Measurements from ENCODE around the gene C10orf120. TPM values are rescaled to one million over a fixed set of nuclear protein-coding genes. Genes with fewer than 3 reads are reported as not detected.

Gene C10orf120
- total RNA-seq, 1 experiment from 2014 or later = not detected

- DNase-seq (ENCODE audit: low spot score) = no peak
- ChIA-PET POLR2A (ENCODE audit: low non-redundant PET) (no interaction called here), CTCF (no interaction called here)
- Histone ChIP-seq H3K4me3 (ENCODE audit: low read depth, low read length, poor library complexity, severe bottlenecking) (no peak overlapping the region), H3K9me3 (ENCODE audit: low read depth, low read length, poor library complexity, severe bottlenecking) (no peaks in the 10 kb centered on the region), H3K27ac (ENCODE audit: low read depth, low read length, poor library complexity, severe bottlenecking) (no peak overlapping the region), H3K27me3 (replicated peaks; ENCODE audit: insufficient read depth, low read depth, low read length, poor library complexity) (peaks cover 65% of the 10 kb centered on the region), H3K36me3 (ENCODE audit: insufficient read depth, low read length, poor library complexity, severe bottlenecking) (no peaks in the 10 kb centered on the region), H3K4me1 (ENCODE audit: insufficient read depth, low read length, poor library complexity, severe bottlenecking) (no peaks in the 10 kb centered on the region)
- intact Hi-C loops (cut with micrococcal nuclease; ENCODE audit: unreplicated experiment) = no loop called here
- BruUV-seq (replicated peaks) = no TSS peak
- TF ChIP-seq, protein P1, sequence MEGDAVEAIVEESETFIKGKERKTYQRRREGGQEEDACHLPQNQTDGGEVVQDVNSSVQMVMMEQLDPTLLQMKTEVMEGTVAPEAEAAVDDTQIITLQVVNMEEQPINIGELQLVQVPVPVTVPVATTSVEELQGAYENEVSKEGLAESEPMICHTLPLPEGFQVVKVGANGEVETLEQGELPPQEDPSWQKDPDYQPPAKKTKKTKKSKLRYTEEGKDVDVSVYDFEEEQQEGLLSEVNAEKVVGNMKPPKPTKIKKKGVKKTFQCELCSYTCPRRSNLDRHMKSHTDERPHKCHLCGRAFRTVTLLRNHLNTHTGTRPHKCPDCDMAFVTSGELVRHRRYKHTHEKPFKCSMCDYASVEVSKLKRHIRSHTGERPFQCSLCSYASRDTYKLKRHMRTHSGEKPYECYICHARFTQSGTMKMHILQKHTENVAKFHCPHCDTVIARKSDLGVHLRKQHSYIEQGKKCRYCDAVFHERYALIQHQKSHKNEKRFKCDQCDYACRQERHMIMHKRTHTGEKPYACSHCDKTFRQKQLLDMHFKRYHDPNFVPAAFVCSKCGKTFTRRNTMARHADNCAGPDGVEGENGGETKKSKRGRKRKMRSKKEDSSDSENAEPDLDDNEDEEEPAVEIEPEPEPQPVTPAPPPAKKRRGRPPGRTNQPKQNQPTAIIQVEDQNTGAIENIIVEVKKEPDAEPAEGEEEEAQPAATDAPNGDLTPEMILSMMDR (conservative IDR thresholded peaks at IDR 0.05; ENCODE audit: low read depth, low read length) = no peak
- no peak for TF ChIP-seq EZH2 (IDR thresholded peaks at IDR 0.05; ENCODE audit: borderline replicate concordance, low read depth, low read length, poor library complexity, severe bottlenecking)
Observed at GRCh38 chr10:122659126-122659525, 40.5 kb downstream of the C10orf120 start.

GRCh38 chr10:122658356-122659049, 41.1 kb downstream of the C10orf120 start:
- DNase-seq (ENCODE audit: low spot score) = no peak
- POLR2A ChIA-PET (ENCODE audit: low non-redundant PET) = no interaction called here
- no TSS peak for BruUV-seq (replicated peaks)
- no peak overlapping the region for H3K27ac ChIP-seq (ENCODE audit: low read depth, low read length, poor library complexity, severe bottlenecking)
- no peaks in the 10 kb centered on the region for H3K4me1 ChIP-seq (ENCODE audit: insufficient read depth, low read length, poor library complexity, severe bottlenecking)
- no peaks in the 10 kb centered on the region for H3K9me3 ChIP-seq (ENCODE audit: low read depth, low read length, poor library complexity, severe bottlenecking)
- peaks cover 63% of the 10 kb centered on the region for H3K27me3 ChIP-seq (replicated peaks; ENCODE audit: insufficient read depth, low read depth, low read length, poor library complexity)
- intact Hi-C loops (cut with micrococcal nuclease; ENCODE audit: unreplicated experiment) = no loop called here
- no peak overlapping the region for H3K4me3 ChIP-seq (ENCODE audit: low read depth, low read length, poor library complexity, severe bottlenecking)
- TF ChIP-seq EZH2 (IDR thresholded peaks at IDR 0.05; ENCODE audit: borderline replicate concordance, low read depth, low read length, poor library complexity, severe bottlenecking) = no peak
- TF ChIP-seq, protein P1 (conservative IDR thresholded peaks at IDR 0.05; ENCODE audit: low read depth, low read length) = no peak
- CTCF ChIA-PET = no interaction called here
- H3K36me3 ChIP-seq (ENCODE audit: insufficient read depth, low read length, poor library complexity, severe bottlenecking) = no peaks in the 10 kb centered on the region

GRCh38 chr10:122657729-122658128, 41.9 kb downstream of the C10orf120 start:
- TF ChIP-seq, protein P1 (conservative IDR thresholded peaks at IDR 0.05; ENCODE audit: low read depth, low read length) = no peak
- no peak for TF ChIP-seq EZH2 (IDR thresholded peaks at IDR 0.05; ENCODE audit: borderline replicate concordance, low read depth, low read length, poor library complexity, severe bottlenecking)
- H3K4me1 ChIP-seq (ENCODE audit: insufficient read depth, low read length, poor library complexity, severe bottlenecking) = no peaks in the 10 kb centered on the region
- no TSS peak for BruUV-seq (replicated peaks)
- H3K9me3 ChIP-seq (ENCODE audit: low read depth, low read length, poor library complexity, severe bottlenecking) = no peaks in the 10 kb centered on the region
- POLR2A ChIA-PET (ENCODE audit: low non-redundant PET) = no interaction called here
- H3K36me3 ChIP-seq (ENCODE audit: insufficient read depth, low read length, poor library complexity, severe bottlenecking) = no peaks in the 10 kb centered on the region
- no peak overlapping the region for H3K27ac ChIP-seq (ENCODE audit: low read depth, low read length, poor library complexity, severe bottlenecking)
- CTCF ChIA-PET = no interaction called here
- H3K4me3 ChIP-seq (ENCODE audit: low read depth, low read length, poor library complexity, severe bottlenecking) = no peak overlapping the region
- intact Hi-C loops (cut with micrococcal nuclease; ENCODE audit: unreplicated experiment) = no loop called here
- DNase-seq (ENCODE audit: low spot score) = no peak
- H3K27me3 ChIP-seq (replicated peaks; ENCODE audit: insufficient read depth, low read depth, low read length, poor library complexity) = peaks cover 65% of the 10 kb centered on the region
